Endometrium (tissue), 2 donors: ENCODE measurements around the gene OR52K2.
"Not testable (repeated sequence)": the region's sequence is repeated elsewhere in the genome, so short reads cannot be mapped to it uniquely, and the experiment has no call there.

Experiments
- FAIRE-seq: peaks from 2 replicates; lab custom pipeline; 2012; peaks lifted over from hg19 to GRCh38; lab: Jason Lieb, UNC
- donor health status: control.
- donor health status: control.

OR52K2 gene

GRCh38 chr11:4448995-4449394, at the start of gene OR52K2:
Gene OR52K2 (plus strand): TSS chr11:4449295. CDS start chr11:4449340, 45 bp downstream.
- no peak for FAIRE-seq

GRCh38 chr11:4406206-4406605, 42.9 kb upstream of the OR52K2 start:
- FAIRE-seq = not testable (repeated sequence)

GRCh38 chr11:4416306-4416705, 32.8 kb upstream of the OR52K2 start:
- no peak for FAIRE-seq

- no peak for FAIRE-seq
Measured at GRCh38 chr11:4416816-4417215, 32.3 kb upstream of the OR52K2 start.

GRCh38 chr11:4418403-4418802, 30.7 kb upstream of the OR52K2 start:
- FAIRE-seq = no peak

GRCh38 chr11:4430051-4430450, 19.0 kb upstream of the OR52K2 start:
- FAIRE-seq = no peak

- no peak for FAIRE-seq
Measured at GRCh38 chr11:4433856-4434255, 15.2 kb upstream of the OR52K2 start.

GRCh38 chr11:4436411-4436810, 12.7 kb upstream of the OR52K2 start:
- no peak for FAIRE-seq

GRCh38 chr11:4441515-4441914, 7.6 kb upstream of the OR52K2 start:
- no peak for FAIRE-seq

GRCh38 chr11:4443232-4443891, 5.7 kb upstream of the OR52K2 start:
- FAIRE-seq = no peak

GRCh38 chr11:4453118-4453517, 4.0 kb downstream of the OR52K2 start:
- no peak for FAIRE-seq

- no peak for FAIRE-seq
Measured at GRCh38 chr11:4454021-4454420, 4.9 kb downstream of the OR52K2 start.

GRCh38 chr11:4455419-4455818, 6.3 kb downstream of the OR52K2 start:
- FAIRE-seq = no peak

GRCh38 chr11:4459500-4459899, 10.4 kb downstream of the OR52K2 start:
- no peak for FAIRE-seq

GRCh38 chr11:4460151-4460550, 11.1 kb downstream of the OR52K2 start:
- no peak for FAIRE-seq

GRCh38 chr11:4464216-4465159, 15.4 kb downstream of the OR52K2 start:
- no peak for FAIRE-seq

GRCh38 chr11:4465407-4465806, 16.3 kb downstream of the OR52K2 start:
- FAIRE-seq = no peak

- no peak for FAIRE-seq
Measured at GRCh38 chr11:4466131-4466870, 17.2 kb downstream of the OR52K2 start.

- no peak for FAIRE-seq
Measured at GRCh38 chr11:4466871-4467442, 17.9 kb downstream of the OR52K2 start.

- no peak for FAIRE-seq
Measured at GRCh38 chr11:4467811-4468606, 18.9 kb downstream of the OR52K2 start.

GRCh38 chr11:4479644-4480043, 30.5 kb downstream of the OR52K2 start:
- FAIRE-seq = no peak
